ENCODE data around the gene TPSG1. TPM values are rescaled to one million over a fixed set of nuclear protein-coding genes. Genes with fewer than 3 reads are reported as not detected.

TPSG1 gene
- total RNA-seq, 2 experiments from 2014 or later: not detected

GRCh38 chr16:1174477-1175357, 50.4 kb downstream of the TPSG1 start:
- DNase-seq (no peak), ATAC-seq (no peak)
- POLR2A ChIA-PET: no interaction called here
- no peaks in the 10 kb centered on the region for H3K4me1 Mint-ChIP-seq
- intact Hi-C loops (cut with DNase I, micrococcal nuclease): no loop called here
- H3K9me3 Mint-ChIP-seq (ENCODE audit: low read depth): no peaks in the 10 kb centered on the region
- CTCF ChIA-PET: no interaction called here
- no peak overlapping the region for H3K4me3 Mint-ChIP-seq
- no peaks in the 10 kb centered on the region for H3K27me3 Mint-ChIP-seq
- no peaks in the 10 kb centered on the region for H3K36me3 Mint-ChIP-seq (ENCODE audit: low read depth)
- H3K27ac Mint-ChIP-seq: no peak overlapping the region

GRCh38 chr16:1173788-1174451, 51.1 kb downstream of the TPSG1 start:
- DNase-seq (no peak), ATAC-seq (no peak)
- ChIA-PET CTCF (no interaction called here), POLR2A (no interaction called here)
- Mint-ChIP-seq H3K27ac (no peak overlapping the region), H3K4me1 (no peaks in the 10 kb centered on the region), H3K27me3 (no peaks in the 10 kb centered on the region), H3K36me3 (ENCODE audit: low read depth) (no peaks in the 10 kb centered on the region), H3K4me3 (no peak overlapping the region), H3K9me3 (ENCODE audit: low read depth) (no peaks in the 10 kb centered on the region)
- intact Hi-C loops (cut with DNase I, micrococcal nuclease): no loop called here

DNA sequence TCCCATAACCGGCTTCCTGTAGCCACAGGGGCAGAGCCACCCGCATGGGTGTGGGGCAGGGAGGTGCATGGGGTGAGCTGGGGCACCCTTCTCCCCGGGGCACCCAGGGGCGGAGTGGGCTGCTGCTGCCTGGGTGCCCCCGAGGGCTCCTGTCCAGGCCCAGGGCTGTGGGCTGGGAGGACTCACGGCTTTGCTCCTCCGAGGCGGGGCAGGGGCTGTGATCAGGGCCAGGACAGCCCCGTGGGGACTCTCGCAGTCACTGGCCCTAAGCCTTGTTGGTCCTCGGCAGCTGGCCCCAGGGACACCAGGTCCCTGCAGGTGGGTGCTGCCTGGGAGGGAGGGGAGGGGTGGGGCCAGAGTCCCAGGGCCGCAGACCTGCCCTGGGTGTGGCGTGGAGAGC, 52.4 kb downstream of the TPSG1 start:
- no peaks in the 10 kb centered on the region for H3K4me1 Mint-ChIP-seq
- H3K4me3 Mint-ChIP-seq: no peak overlapping the region
- H3K27ac Mint-ChIP-seq: no peak overlapping the region
- DNase-seq (no peak), ATAC-seq (no peak)
- intact Hi-C loops (cut with DNase I, micrococcal nuclease): no loop called here
- H3K27me3 Mint-ChIP-seq: no peaks in the 10 kb centered on the region
- no peaks in the 10 kb centered on the region for H3K9me3 Mint-ChIP-seq (ENCODE audit: low read depth)
- no peaks in the 10 kb centered on the region for H3K36me3 Mint-ChIP-seq (ENCODE audit: low read depth)
- CTCF ChIA-PET: interaction anchor here (0.7 kb wide), 1 partner anchor 11 kb away, joined by 3 read pairs; no protein-coding TSS in a partner anchor
- POLR2A ChIA-PET: no interaction called here

DNA sequence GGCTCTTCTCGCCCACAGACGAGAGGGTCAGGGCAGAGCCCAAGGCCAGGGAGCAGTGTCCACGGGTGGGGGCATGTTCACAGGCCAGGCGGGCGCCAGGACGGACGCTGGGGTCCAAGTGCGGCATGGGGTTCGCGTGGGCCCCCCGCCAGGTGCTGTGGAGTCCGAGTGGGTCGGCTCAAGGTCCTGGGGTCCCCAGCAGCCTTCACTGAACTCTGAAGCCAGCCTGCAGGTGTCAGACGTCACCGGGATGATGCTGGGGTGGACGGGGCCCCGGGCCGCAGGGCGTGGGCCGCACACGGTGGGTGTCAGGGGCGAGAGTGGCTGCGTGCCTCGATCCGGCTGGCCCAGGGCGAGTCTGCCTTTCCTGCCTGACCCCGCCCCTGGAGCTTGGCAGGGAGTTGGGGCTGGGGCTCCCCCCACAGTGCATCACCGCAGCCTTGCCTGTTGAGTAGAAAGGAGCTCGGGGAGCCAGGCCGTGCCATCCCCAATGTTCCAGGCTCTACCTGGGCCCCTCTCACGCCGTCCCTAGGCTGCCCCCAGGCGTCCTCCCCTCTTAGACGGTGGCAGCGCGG, 53.1 kb downstream of the TPSG1 start:
- ATAC-seq: no peak
- intact Hi-C loops (cut with DNase I, micrococcal nuclease): no loop called here

More for the DNA sequence above, 53.1 kb downstream of the TPSG1 start:
- Mint-ChIP-seq H3K36me3 (ENCODE audit: low read depth) (no peaks in the 10 kb centered on the region), H3K4me1 (no peaks in the 10 kb centered on the region), H3K27ac (no peak overlapping the region), H3K27me3 (no peaks in the 10 kb centered on the region), H3K9me3 (ENCODE audit: low read depth) (no peaks in the 10 kb centered on the region), H3K4me3 (no peak overlapping the region)
- no peak for DNase-seq
- ChIA-PET CTCF (no interaction called here), POLR2A (no interaction called here)

Other genes with a start within 250 kb of the TPSG1 start
- 1 to 10 TPM; 1.4 to 1.6 TPM for gene SOX8, start 243.5 kb downstream of the TPSG1 start, total RNA-seq
- not detected for gene SSTR5, start 152.5 kb downstream of the TPSG1 start, total RNA-seq
- gene C1QTNF8, start 129.0 kb downstream of the TPSG1 start, total RNA-seq: not detected
- under 1 TPM; 0.86 to 0.98 TPM for gene CACNA1H, start 72.2 kb downstream of the TPSG1 start, total RNA-seq
- not detected for gene TPSB2, start 4.9 kb upstream of the TPSG1 start, total RNA-seq
- not detected for gene TPSAB1, start 15.4 kb upstream of the TPSG1 start, total RNA-seq
- not detected for gene TPSD1, start 30.8 kb upstream of the TPSG1 start, total RNA-seq
- gene UBE2I, start 84.4 kb upstream of the TPSG1 start, total RNA-seq: 100 to 1,000 TPM; 251 to 358 TPM
- 1 to 10 TPM in 1 of 2 experiments, under 1 TPM in 1; 0.57 to 1.0 TPM for gene BAIAP3, start 108.4 kb upstream of the TPSG1 start, total RNA-seq
- 10 to 100 TPM; 37.6 to 58.7 TPM for gene TSR3, start 126.6 kb upstream of the TPSG1 start, total RNA-seq
- 10 to 100 TPM; 16.3 to 17.4 TPM for gene GNPTG, start 126.7 kb upstream of the TPSG1 start, total RNA-seq
- 10 to 100 TPM; 31.3 to 32.8 TPM for gene UNKL, start 189.4 kb upstream of the TPSG1 start, total RNA-seq
- gene UQCC4, start 195.5 kb upstream of the TPSG1 start, total RNA-seq: 10 to 100 TPM; 11.9 to 15.5 TPM
- not detected for gene PERCC1, start 205.8 kb upstream of the TPSG1 start, total RNA-seq
- 1 to 10 TPM in 1 of 2 experiments, under 1 TPM in 1; 0.70 to 1.6 TPM for gene CCDC154, start 219.3 kb upstream of the TPSG1 start, total RNA-seq
- gene CLCN7, start 249.8 kb upstream of the TPSG1 start, total RNA-seq: 10 to 100 TPM; 29.9 to 33.7 TPM